Esophagus squamous epithelium (tissue), 4 donors: ENCODE measurements around the gene SUN5.

ENCODE experiments used
- CTCF ChIP-seq, 6 experiments: fragments of 450-650 bp in 4 of 6; fragments of 200-600 bp in 2 of 6; sonication (generic) in 2 of 6; IDR thresholded peaks; one replicate each; pipeline ENCODE4 v1.5.1; 2016 to 2019; ENCODE audit warnings: antibody characterized with exemption in 6 of 6, mild to moderate bottlenecking in 4 of 6, moderate library complexity in 4 of 6
- POLR2A ChIP-seq, 4 donors: fragments of 450-650 bp; IDR thresholded peaks; one replicate each; pipeline ENCODE4 v1.6.1; 2017; ENCODE audit warnings: antibody characterized with exemption in 4 of 4, mild to moderate bottlenecking in 4 of 4, moderate library complexity in 3 of 4

GRCh38 chr20:32959351-32960221 lies 44.6 kb downstream of the SUN5 start:
- TF ChIP-seq POLR2A (IDR thresholded peaks at IDR 0.05) (no peak), CTCF (IDR thresholded peaks at IDR 0.05) (no peak)
